ENCODE measurements around the gene ZNF665. TPM values are rescaled to one million over a fixed set of nuclear protein-coding genes. Genes with fewer than 3 reads are reported as not detected.
"Not testable (repeated sequence)": the region's sequence is repeated elsewhere in the genome, so short reads cannot be mapped to it uniquely, and the experiment has no call there.

The ZNF665 gene
- total and polyA plus RNA-seq, 2 donors (not counting 1 experiment from before 2014, with no cell fraction given) = 12.8 to 16.3 TPM

- TF ChIP-seq EZH2 (IDR thresholded peaks at IDR 0.05; ENCODE audit: borderline replicate concordance, insufficient read depth, low read depth, low read length, poor library complexity, severe bottlenecking) (no peak), CTCF (IDR thresholded peaks at IDR 0.05) (no peak)
- peaks cover 38% of the 10 kb centered on the region for H3K9me3 Mint-ChIP-seq (ENCODE audit: insufficient read depth)
- DNase-seq (no peak), ATAC-seq (ENCODE audit: low read depth) (no peak)
- H2AFZ ChIP-seq (ENCODE audit: insufficient read depth, low read depth, low read length, poor library complexity, severe bottlenecking) = no peak overlapping the region
- H3K4me1 Mint-ChIP-seq = no peaks in the 10 kb centered on the region
- H3K4me2 ChIP-seq (replicated peaks; ENCODE audit: low read depth, low read length, poor library complexity, severe bottlenecking) = no peak overlapping the region
- no peaks in the 10 kb centered on the region for H3K4me1 ChIP-seq (ENCODE audit: control insufficient read depth in 2 of 2, insufficient read depth in 2 of 2, low read length in 2 of 2)
- ChIA-PET POLR2A (no interaction called here), CTCF (no interaction called here)
- H3K27ac Mint-ChIP-seq = no peak overlapping the region
- peaks cover 27 to 91% (median 60%) of the 10 kb centered on the region in 3 donors for H3K9me3 ChIP-seq (ENCODE audit: control extremely low read depth in 1 of 3, control insufficient read depth in 2 of 3, insufficient read depth in 1 of 3, low read length in 2 of 3)
- no CpG with 5 or more reads among the region's 2 CpGs for WGBS (ENCODE audit: insufficient coverage)
- H3K4me3 ChIP-seq (ENCODE audit: control extremely low read depth in 1 of 5, extremely low read depth in 1 of 5, insufficient read depth in 1 of 5, low read depth in 2 of 5, low read length in 4 of 5) = peak overlapping the region in 1 of 5 experiments; percentile 32
- no peak overlapping the region for H3K27ac ChIP-seq (ENCODE audit: low read length in 2 of 2)
- H3K36me3 ChIP-seq (replicated peaks in 1 of 2; ENCODE audit: control extremely low read depth in 1 of 2, control insufficient read depth in 1 of 2, extremely low read depth in 1 of 2, insufficient read depth in 2 of 2, low read length in 1 of 2) = peaks cover 7 to 19% of the 10 kb centered on the region in 2 experiments
- no peak overlapping the region for H3K9ac ChIP-seq (ENCODE audit: low read length)
- no peaks in the 10 kb centered on the region for H3K27me3 Mint-ChIP-seq
- H3K79me2 ChIP-seq (ENCODE audit: control insufficient read depth, insufficient read depth, low read length) = no peaks in the 10 kb centered on the region
- H4K20me1 ChIP-seq (ENCODE audit: control insufficient read depth, insufficient read depth, low read length, poor library complexity, severe bottlenecking) = no peaks in the 10 kb centered on the region
- H3K4me3 Mint-ChIP-seq = no peak overlapping the region
- intact Hi-C loops (cut with micrococcal nuclease) = no loop called here
- no peaks in the 10 kb centered on the region for H3K27me3 ChIP-seq (replicated peaks in 1 of 4; ENCODE audit: control extremely low read depth in 1 of 4, control insufficient read depth in 3 of 4, insufficient read depth in 4 of 4, low read length in 3 of 4)
These were observed 19.7 kb upstream of the ZNF665 start for GRCh38 chr19:53212703-53213320.

- H3K9me3 Mint-ChIP-seq (ENCODE audit: insufficient read depth) = peaks cover 44% of the 10 kb centered on the region
- H3K27ac ChIP-seq (ENCODE audit: low read length in 2 of 2); DNase-seq; H3K4me1 ChIP-seq (ENCODE audit: control insufficient read depth in 2 of 2, insufficient read depth in 2 of 2, low read length in 2 of 2); H3K27me3 Mint-ChIP-seq; H3K4me1 Mint-ChIP-seq; H4K20me1 ChIP-seq (ENCODE audit: control insufficient read depth, insufficient read depth, low read length, poor library complexity, severe bottlenecking); H3K79me2 ChIP-seq (ENCODE audit: control insufficient read depth, insufficient read depth, low read length); H3K27ac Mint-ChIP-seq; ATAC-seq (ENCODE audit: low read depth); intact Hi-C loops (cut with micrococcal nuclease); H3K4me3 Mint-ChIP-seq; CTCF ChIA-PET; H2AFZ ChIP-seq (ENCODE audit: insufficient read depth, low read depth, low read length, poor library complexity, severe bottlenecking); POLR2A ChIA-PET; H3K27me3 ChIP-seq (replicated peaks in 1 of 4; ENCODE audit: control extremely low read depth in 1 of 4, control insufficient read depth in 3 of 4, insufficient read depth in 4 of 4, low read length in 3 of 4); H3K4me2 ChIP-seq (replicated peaks; ENCODE audit: low read depth, low read length, poor library complexity, severe bottlenecking): not testable (repeated sequence)
- Histone ChIP-seq H3K9me3 (ENCODE audit: control extremely low read depth in 1 of 3, control insufficient read depth in 2 of 3, insufficient read depth in 1 of 3, low read length in 2 of 3) (peaks cover 28 to 79% (median 47%) of the 10 kb centered on the region in 3 donors), H3K36me3 (replicated peaks in 1 of 2; ENCODE audit: control extremely low read depth in 1 of 2, control insufficient read depth in 1 of 2, extremely low read depth in 1 of 2, insufficient read depth in 2 of 2, low read length in 1 of 2) (peaks cover 7 to 19% of the 10 kb centered on the region in 2 experiments), H3K9ac (ENCODE audit: low read length) (peak overlapping the region; percentile 12), H3K4me3 (ENCODE audit: control extremely low read depth in 1 of 5, extremely low read depth in 1 of 5, insufficient read depth in 1 of 5, low read depth in 2 of 5, low read length in 4 of 5) (peak overlapping the region in 1 of 5 experiments; percentile 18)
- no CpG with 5 or more reads among the region's 3 CpGs for WGBS (ENCODE audit: insufficient coverage)
These were observed 18.4 kb upstream of the ZNF665 start for GRCh38 chr19:53211554-53211953.

All from B cell (primary cell).